MCF 10A (cell line): ENCODE measurements around the gene BHMT2. TPM values are rescaled to one million over a fixed set of nuclear protein-coding genes. Genes with fewer than 3 reads are reported as not detected.

Source experiments
- BruUV-seq: library from RNA; stranded (reverse); fragments of 400-500 nt; replicated peaks from 2 replicates; lab custom pipeline; 2021; lab: Mats Ljungman, UMichigan
- CTCF ChIA-PET: fragments of 300-600 bp; sonication (Branson Sonifier 250); formaldehyde crosslinking; extraction: SDS; loops from one replicate; lab custom pipeline; 2021; ENCODE audit warnings: antibody characterized with exemption, inconsistent platforms; lab: Yijun Ruan, JAX
- POLR2A ChIA-PET: fragments of 300-600, 350-650 bp; sonication (Branson Sonifier 250); formaldehyde crosslinking; extraction: SDS; loops from one replicate; lab custom pipeline; 2020; ENCODE audit warnings: antibody characterized with exemption, inconsistent platforms; lab: Yijun Ruan, JAX
- DNase-seq: peaks from one replicate; pipeline ENCODE4 v3.0.0-alpha.2; 2018; ENCODE audit not compliant: unreplicated experiment
- H3K27ac Mint-ChIP-seq: one replicate; pipeline ENCODE4 v1.8.0; 2022; ENCODE audit warnings: mild to moderate bottlenecking, low read depth, mixed read lengths; ENCODE audit not compliant: unreplicated experiment
- H3K27me3 Mint-ChIP-seq: one replicate; pipeline ENCODE4 v1.8.0; 2022; ENCODE audit warnings: mixed read lengths; ENCODE audit not compliant: insufficient read depth, unreplicated experiment
- H3K36me3 Mint-ChIP-seq: one replicate; pipeline ENCODE4 v1.8.0; 2022; ENCODE audit warnings: mild to moderate bottlenecking, moderate library complexity, mixed read lengths; ENCODE audit not compliant: insufficient read depth, unreplicated experiment
- H3K4me1 Mint-ChIP-seq: one replicate; pipeline ENCODE4 v1.8.0; 2022; ENCODE audit warnings: mixed read lengths; ENCODE audit not compliant: insufficient read depth, unreplicated experiment
- H3K4me3 Mint-ChIP-seq: one replicate; pipeline ENCODE4 v1.8.0; 2022; ENCODE audit warnings: mild to moderate bottlenecking, moderate library complexity, mixed read lengths; ENCODE audit not compliant: unreplicated experiment
- H3K9me3 Mint-ChIP-seq: one replicate; pipeline ENCODE4 v1.8.0; 2022; ENCODE audit warnings: mixed read lengths; ENCODE audit not compliant: unreplicated experiment
- CTCF ChIP-seq: fragments of 200-600 bp; IDR thresholded peaks from one replicate; pipeline ENCODE4 v1.8.0; 2022; ENCODE audit warnings: antibody characterized with exemption, mild to moderate bottlenecking; ENCODE audit not compliant: unreplicated experiment
- intact Hi-C: fragments of 100-400 bp; cut with micrococcal nuclease; formaldehyde crosslinking; loops from 2 replicates; pipeline ENCODE4 v1.14.1; 2022
- total RNA-seq: library from RNA; stranded (reverse); gene quantifications from 2 replicates; pipeline ENCODE4 v1.2.3, GENCODE V29; 2022

Gene BHMT2
- total RNA-seq, 1 experiment from 2014 or later, result not detected

DNA sequence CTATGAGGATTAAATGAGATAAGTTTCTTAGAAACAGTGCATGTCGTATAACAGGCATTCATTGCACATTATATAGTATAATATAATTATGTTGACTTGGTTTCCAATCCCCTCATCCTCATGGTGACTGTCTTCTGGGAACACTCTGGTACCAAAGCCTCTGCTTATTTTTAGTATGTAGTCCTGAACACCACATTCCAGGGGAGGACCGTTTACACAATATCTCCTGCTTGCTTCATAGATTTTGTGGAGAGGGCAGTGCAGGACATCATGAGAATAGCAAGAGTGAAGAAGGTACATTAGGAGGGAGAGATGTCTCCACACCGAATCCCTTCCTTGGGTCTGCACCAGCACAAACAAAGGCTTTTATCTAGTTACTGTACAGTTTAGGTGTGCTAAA, 21.5 kb downstream of the BHMT2 start:
- intact Hi-C loops, result no loop called here
- H3K4me3 Mint-ChIP-seq, result no peak overlapping the region
- no TSS peak for BruUV-seq
- POLR2A ChIA-PET, result no interaction called here
- no peak overlapping the region for H3K27ac Mint-ChIP-seq
- H3K36me3 Mint-ChIP-seq, result no peaks in the 10 kb centered on the region
- H3K4me1 Mint-ChIP-seq, result no peaks in the 10 kb centered on the region
- DNase-seq, result no peak
- CTCF ChIA-PET, result interaction anchor here (2.0 kb wide), 1 partner anchor 67 kb away, joined by 7 read pairs; no protein-coding TSS in a partner anchor
- no peaks in the 10 kb centered on the region for H3K9me3 Mint-ChIP-seq
- no peaks in the 10 kb centered on the region for H3K27me3 Mint-ChIP-seq
- no peak for TF ChIP-seq CTCF

GRCh38 chr5:79093762-79094161, 24.2 kb downstream of the BHMT2 start:
- ChIA-PET CTCF (interaction anchor here (1.0 to 1.3 kb wide), 2 partner anchors 40 to 72 kb away, joined by 3 to 5 read pairs; no protein-coding TSS in a partner anchor), POLR2A (no interaction called here)
- Mint-ChIP-seq H3K27me3 (no peaks in the 10 kb centered on the region), H3K36me3 (no peaks in the 10 kb centered on the region), H3K27ac (no peak overlapping the region), H3K4me3 (no peak overlapping the region), H3K4me1 (no peaks in the 10 kb centered on the region), H3K9me3 (no peaks in the 10 kb centered on the region)
- BruUV-seq, result no TSS peak
- no peak for DNase-seq
- no peak for TF ChIP-seq CTCF
- intact Hi-C loops, result no loop called here

- no peak for DNase-seq
- no peak overlapping the region for H3K4me3 Mint-ChIP-seq
- no peaks in the 10 kb centered on the region for H3K9me3 Mint-ChIP-seq
- POLR2A ChIA-PET, result interaction anchor here (0.5 to 0.8 kb wide), 2 partner anchors 85 to 119 kb away, joined by 3 read pairs; no protein-coding TSS in a partner anchor
- CTCF ChIA-PET, result interaction anchor here (0.6 to 1.7 kb wide), 5 partner anchors 10 to 81 kb away, joined by 3 to 16 read pairs (median 3); no protein-coding TSS in a partner anchor
- intact Hi-C loops, result loop anchor here (5.0 kb wide), 1 partner anchor 79 kb away; no protein-coding TSS in a partner anchor
- no TSS peak for BruUV-seq
- H3K27me3 Mint-ChIP-seq, result no peaks in the 10 kb centered on the region
- H3K36me3 Mint-ChIP-seq, result no peaks in the 10 kb centered on the region
- no peaks in the 10 kb centered on the region for H3K4me1 Mint-ChIP-seq
- TF ChIP-seq CTCF, result no peak
- no peak overlapping the region for H3K27ac Mint-ChIP-seq
These were observed 36.3 kb downstream of the BHMT2 start for GRCh38 chr5:79105868-79106267.

DNA sequence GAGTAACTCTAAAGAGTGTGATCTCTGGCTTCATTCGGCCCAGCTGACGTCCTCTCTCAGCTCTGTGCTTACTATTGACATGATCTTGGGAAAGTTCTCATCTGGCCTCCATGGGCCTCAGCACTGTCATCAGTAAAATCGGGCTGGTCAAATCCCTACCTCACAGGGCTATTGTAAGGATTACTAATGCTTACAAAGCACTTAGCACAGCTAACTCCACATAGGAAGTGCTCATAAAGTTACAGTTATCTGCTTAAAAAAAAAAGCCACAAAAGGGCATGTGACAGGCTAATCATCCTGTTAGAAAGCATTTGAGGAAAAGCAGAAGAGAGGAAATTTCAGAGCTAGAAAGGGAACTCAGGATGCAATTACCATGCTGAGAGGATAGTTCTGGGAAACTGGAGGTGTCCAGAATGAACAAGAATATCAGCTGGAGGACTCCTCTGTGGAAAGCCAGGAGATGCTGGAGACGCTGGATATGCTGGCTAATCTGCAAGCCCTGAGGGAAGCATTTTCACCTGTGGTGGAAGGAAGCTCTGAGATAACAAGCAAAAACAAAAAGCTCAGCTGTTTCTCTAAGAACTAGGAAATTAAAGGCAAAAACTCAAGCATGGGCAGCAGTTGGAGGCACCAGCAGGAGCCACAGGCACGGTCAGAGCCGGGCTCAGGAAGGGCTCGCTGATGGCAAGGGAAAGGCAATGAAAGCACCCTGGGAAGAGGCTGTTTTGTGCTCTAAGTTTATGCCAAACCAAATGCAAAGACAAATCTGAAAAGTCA, 37.6 kb downstream of the BHMT2 start:
- BruUV-seq, result no TSS peak
- CTCF ChIA-PET, result interaction anchor here (0.9 to 1.8 kb wide), 3 partner anchors 26 to 87 kb away, joined by 7 to 16 read pairs (median 7); no protein-coding TSS in a partner anchor
- Mint-ChIP-seq H3K27ac (no peak overlapping the region), H3K27me3 (no peaks in the 10 kb centered on the region), H3K4me3 (no peak overlapping the region), H3K4me1 (no peaks in the 10 kb centered on the region), H3K36me3 (no peaks in the 10 kb centered on the region), H3K9me3 (no peaks in the 10 kb centered on the region)
- no peak for DNase-seq
- intact Hi-C loops, result loop anchor here (5.0 kb wide), 1 partner anchor 80 kb away; no protein-coding TSS in a partner anchor
- POLR2A ChIA-PET, result interaction anchor here (0.9 kb wide), 1 partner anchor 11 kb away, joined by 4 read pairs; no protein-coding TSS in a partner anchor
- TF ChIP-seq CTCF, result no peak
